GM12878 (cell line): ENCODE data around the gene ZNF860. TPM values are rescaled to one million over a fixed set of nuclear protein-coding genes. Genes with fewer than 3 reads are reported as not detected.

Source experiments
- ATAC-seq: fragments of 200-7000 bp; cut with Tn5 transposase; 3 replicates; pipeline ENCODE4 v1.9.1; 2020; ENCODE audit warnings: mild to moderate bottlenecking, moderate library complexity
- BruUV-seq: library from RNA; stranded (reverse); fragments of 400-500 nt; replicated peaks from 2 replicates; lab custom pipeline; 2021; lab: Mats Ljungman, UMichigan
- CTCF ChIA-PET: fragments of 300-600 bp; sonication (Branson Sonifier 250); formaldehyde crosslinking; extraction: SDS; loops from one replicate; lab custom pipeline; 2021; ENCODE audit warnings: inconsistent platforms; lab: Yijun Ruan, JAX
- POLR2A ChIA-PET: fragments of 350-600 bp; formaldehyde crosslinking; extraction: SDS; loops from one replicate; lab custom pipeline; 2021; ENCODE audit warnings: inconsistent platforms; lab: Charles Lee
- RAD21 ChIA-PET: fragments of 300-600 bp; sonication (Branson Sonifier 250); formaldehyde crosslinking; loops from one replicate; lab custom pipeline; 2023; ENCODE audit warnings: antibody characterized with exemption; ENCODE audit not compliant: unreplicated experiment; lab: Charles Lee
- SMC1A ChIA-PET: fragments of 300-600 bp; sonication (Branson Sonifier 250); formaldehyde crosslinking; loops from one replicate; lab custom pipeline; 2023; ENCODE audit not compliant: unreplicated experiment, uncharacterized antibody; lab: Charles Lee
- DNase-seq: peaks from one replicate; pipeline ENCODE4 v3.0.0-alpha.2; 2011; ENCODE audit warnings: low read depth, low spot score
- FAIRE-seq: peaks from 3 replicates; lab custom pipeline; 2011; peaks lifted over from hg19 to GRCh38; lab: Jason Lieb, UNC
- H2AFZ ChIP-seq: 2 replicates; pipeline ENCODE4 v1.6.0; 2011; ENCODE audit warnings: low read depth, low read length, control low read depth; ENCODE audit not compliant: control insufficient read depth
- H3K27ac ChIP-seq: 2 replicates; pipeline ENCODE4 v1.5.1; 2011; ENCODE audit warnings: control low read depth; ENCODE audit not compliant: control insufficient read depth, insufficient read depth
- H3K27me3 ChIP-seq, 2 experiments: replicated peaks in 1 of 2; 2 replicates each; pipeline versions ENCODE4 v1.6.0 to v1.6.1; 2011; ENCODE audit warnings: low read length in 1 of 2; ENCODE audit not compliant: control insufficient read depth in 2 of 2, insufficient read depth in 2 of 2
- H3K36me3 ChIP-seq, 2 experiments: 2 replicates each; pipeline ENCODE4 v1.5.1; 2011; ENCODE audit warnings: low read length in 1 of 2; ENCODE audit not compliant: control insufficient read depth in 2 of 2, insufficient read depth in 2 of 2
- H3K4me1 ChIP-seq: 2 replicates; pipeline ENCODE4 v1.6.1; 2011; ENCODE audit warnings: mild to moderate bottlenecking, low read length, moderate library complexity, mixed read lengths; ENCODE audit not compliant: control insufficient read depth, insufficient read depth
- H3K4me2 ChIP-seq: 2 replicates; pipeline ENCODE4 v1.6.0; 2011; ENCODE audit warnings: control low read depth; ENCODE audit not compliant: control insufficient read depth, insufficient read depth
- H3K4me3 ChIP-seq: fragments of 200-600 bp; sonication (generic); 2 replicates; pipeline ENCODE4 v1.5.1; 2016
- H3K79me2 ChIP-seq: 2 replicates; pipeline ENCODE4 v1.6.0; 2011; ENCODE audit warnings: low read length; ENCODE audit not compliant: control insufficient read depth, insufficient read depth
- H3K9ac ChIP-seq: 2 replicates; pipeline ENCODE4 v1.8.0; 2011; ENCODE audit warnings: low read length, control low read depth, mixed read lengths; ENCODE audit not compliant: control insufficient read depth, insufficient read depth
- H3K9me3 ChIP-seq: replicated peaks from 3 replicates; pipeline ENCODE4 v1.5.1; 2011; ENCODE audit warnings: mild to moderate bottlenecking, low read length; ENCODE audit not compliant: control insufficient read depth, insufficient read depth
- H4K20me1 ChIP-seq: 2 replicates; pipeline ENCODE4 v1.6.0; 2011; ENCODE audit not compliant: control insufficient read depth, insufficient read depth
- MTA2 ChIP-seq: fragments of 450-650 bp; IDR thresholded peaks from 2 replicates; pipeline ENCODE4 v1.6.1; 2016; ENCODE audit warnings: low read depth, mild to moderate bottlenecking, moderate library complexity
- PBX3 ChIP-seq: IDR thresholded peaks from 2 replicates; pipeline ENCODE4 v1.6.1; 2011; ENCODE audit warnings: mild to moderate bottlenecking, low read depth, low read length, moderate library complexity; ENCODE audit not compliant: insufficient replicate concordance
- PML ChIP-seq: IDR thresholded peaks from 2 replicates; pipeline ENCODE4 v1.6.1; 2012; ENCODE audit warnings: low read length, inconsistent platforms
- RAD21 ChIP-seq: IDR thresholded peaks from 2 replicates; pipeline ENCODE4 v1.6.1; 2011; ENCODE audit warnings: mild to moderate bottlenecking, low read depth, low read length, moderate library complexity; ENCODE audit not compliant: insufficient read depth
- SP1 ChIP-seq: IDR thresholded peaks from one replicate; pipeline ENCODE4 v1.6.1; 2011; ENCODE audit warnings: low read depth, low read length
- SREBF1 ChIP-seq: IDR thresholded peaks from 2 replicates; pipeline ENCODE4 v1.6.1; 2012; ENCODE audit warnings: mild to moderate bottlenecking, low read length
- ZBED1 ChIP-seq: IDR thresholded peaks from 2 replicates; pipeline ENCODE4 v1.6.1; 2016; ENCODE audit warnings: borderline replicate concordance
- ZNF24 ChIP-seq: fragments of 450-650 bp; IDR thresholded peaks from 2 replicates; pipeline ENCODE4 v1.6.1; 2017; ENCODE audit warnings: antibody characterized with exemption, mild to moderate bottlenecking
- WGBS: methylation state at CpG from one replicate; pipeline ENCODE4 v1.1.6; 2016; ENCODE audit warnings: low lambda C conversion rate; ENCODE audit not compliant: insufficient replicate concordance, insufficient coverage; ENCODE audit errors: missing lambda C conversion rate; 5-methylcytosine and 5-hydroxymethylcytosine counted together
- in situ Hi-C: fragments of 300-500 bp; cut with MboI; formaldehyde crosslinking; loops from 9 replicates; pipeline ENCODE4 v1.14.3; 2018; ENCODE audit warnings: mixed read lengths
- intact Hi-C: fragments of 100-400 bp; cut with micrococcal nuclease; formaldehyde crosslinking; loops from one replicate; pipeline ENCODE4 v1.14.2; 2022; ENCODE audit not compliant: unreplicated experiment
- polyA plus RNA-seq, 11 experiments: library from polyadenylated mRNA; depleted of rRNA in 4 of 11; unstranded in 6 of 11; stranded (reverse) in 5 of 11; fragments of >200 nt; fragmentation: Nextera tagmentation in 4 of 11; fragmentation: Illumina TruSeq in 1 of 11; extraction: Ambion mirVana in 4 of 11; extraction: Trizol in 1 of 11; gene quantifications; 1 replicate in 1 of 11; 2 replicates in 10 of 11; pipeline versions ENCODE4 v1.2.1 to v1.2.3, GENCODE V29; 2011 to 2016; ENCODE audit warnings: inconsistent platforms in 2 of 11, missing spikeins in 2 of 11, low read depth in 1 of 11
- total RNA-seq, 4 experiments: library from RNA; depleted of rRNA in 3 of 4; stranded (reverse); fragments of >200 nt in 3 of 4; fragmentation: Illumina TruSeq in 1 of 4; extraction: Trizol in 1 of 4; gene quantifications; 2 replicates each; pipeline versions ENCODE4 v1.2.1 to v1.2.3, GENCODE V29; 2013 to 2021
- TF ChIP-seq, protein P1 (sequence below): fragments of 450-650 bp; IDR thresholded peaks from 2 replicates; pipeline ENCODE4 v1.6.1; 2016; ENCODE audit warnings: mild to moderate bottlenecking, moderate library complexity, borderline replicate concordance
- TF ChIP-seq, protein P2 (sequence below): fragments of 450-650 bp; formaldehyde crosslinking; IDR thresholded peaks from 2 replicates; pipeline ENCODE4 v1.4.0; 2020; ENCODE audit warnings: mild to moderate bottlenecking, moderate library complexity
- TF ChIP-seq, protein P3 (sequence below): fragments of 450-650 bp; conservative IDR thresholded peaks from 2 replicates; pipeline ENCODE4 v1.6.1; 2017; ENCODE audit warnings: mild to moderate bottlenecking, moderate library complexity

ZNF860 gene
- total and polyA plus RNA-seq, 10 of the 15 experiments (the other 5 are each of a cell fraction or from before 2014, with no cell fraction given), result not detected

- TF ChIP-seq SP1, result no peak
These were observed 14.5 kb upstream of the ZNF860 start (continued) for GRCh38 chr3:31966978-31967591.

DNA sequence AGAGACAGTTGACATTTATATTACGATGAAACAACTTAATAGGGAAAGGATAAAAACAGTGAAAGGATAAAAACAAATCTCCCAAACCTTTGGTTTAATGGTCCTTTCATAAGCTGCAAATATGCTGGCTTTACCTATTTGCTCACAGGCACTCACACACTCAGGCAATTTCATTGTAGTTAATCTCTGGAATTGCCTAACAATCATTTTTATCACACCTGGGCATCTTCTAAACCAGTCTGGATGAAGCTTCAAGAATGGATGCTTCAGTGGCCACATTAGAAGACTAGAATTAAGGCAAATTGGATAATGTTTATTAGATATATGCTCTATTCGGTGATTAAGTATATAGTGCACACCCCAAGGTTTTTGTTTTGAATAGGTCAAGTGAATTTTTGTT, 14.0 kb upstream of the ZNF860 start:
- Histone ChIP-seq H3K36me3 (no peaks in the 10 kb centered on the region), H3K79me2 (no peaks in the 10 kb centered on the region), H3K27me3 (no peaks in the 10 kb centered on the region), H3K9ac (no peak overlapping the region), H3K4me2 (no peak overlapping the region), H3K4me1 (no peaks in the 10 kb centered on the region; the same call in 1 of the 2 replicates), H3K4me3 (no peak overlapping the region), H2AFZ (no peak overlapping the region), H3K27ac (no peak overlapping the region), H3K9me3 (no peaks in the 10 kb centered on the region; the same call in 2 of the 3 replicates), H4K20me1 (no peaks in the 10 kb centered on the region)
- no peak for DNase-seq
- in situ Hi-C loops (no loop called here), intact Hi-C loops (no loop called here)
- WGBS, result 68% methylated on average over 2 of the region's 2 CpGs
- BruUV-seq, result no TSS peak
- RAD21 ChIA-PET, result no interaction called here
- FAIRE-seq, result no peak
- no peak for ATAC-seq
- CTCF ChIA-PET, result interaction anchor here (1.0 kb wide), 1 partner anchor 11 kb away, joined by 3 read pairs; no protein-coding TSS in a partner anchor
- SMC1A ChIA-PET, result interaction anchor here (1.3 kb wide), 1 partner anchor 154 kb away, joined by 3 read pairs; no protein-coding TSS in a partner anchor
- POLR2A ChIA-PET, result no interaction called here
- TF ChIP-seq, protein P1, sequence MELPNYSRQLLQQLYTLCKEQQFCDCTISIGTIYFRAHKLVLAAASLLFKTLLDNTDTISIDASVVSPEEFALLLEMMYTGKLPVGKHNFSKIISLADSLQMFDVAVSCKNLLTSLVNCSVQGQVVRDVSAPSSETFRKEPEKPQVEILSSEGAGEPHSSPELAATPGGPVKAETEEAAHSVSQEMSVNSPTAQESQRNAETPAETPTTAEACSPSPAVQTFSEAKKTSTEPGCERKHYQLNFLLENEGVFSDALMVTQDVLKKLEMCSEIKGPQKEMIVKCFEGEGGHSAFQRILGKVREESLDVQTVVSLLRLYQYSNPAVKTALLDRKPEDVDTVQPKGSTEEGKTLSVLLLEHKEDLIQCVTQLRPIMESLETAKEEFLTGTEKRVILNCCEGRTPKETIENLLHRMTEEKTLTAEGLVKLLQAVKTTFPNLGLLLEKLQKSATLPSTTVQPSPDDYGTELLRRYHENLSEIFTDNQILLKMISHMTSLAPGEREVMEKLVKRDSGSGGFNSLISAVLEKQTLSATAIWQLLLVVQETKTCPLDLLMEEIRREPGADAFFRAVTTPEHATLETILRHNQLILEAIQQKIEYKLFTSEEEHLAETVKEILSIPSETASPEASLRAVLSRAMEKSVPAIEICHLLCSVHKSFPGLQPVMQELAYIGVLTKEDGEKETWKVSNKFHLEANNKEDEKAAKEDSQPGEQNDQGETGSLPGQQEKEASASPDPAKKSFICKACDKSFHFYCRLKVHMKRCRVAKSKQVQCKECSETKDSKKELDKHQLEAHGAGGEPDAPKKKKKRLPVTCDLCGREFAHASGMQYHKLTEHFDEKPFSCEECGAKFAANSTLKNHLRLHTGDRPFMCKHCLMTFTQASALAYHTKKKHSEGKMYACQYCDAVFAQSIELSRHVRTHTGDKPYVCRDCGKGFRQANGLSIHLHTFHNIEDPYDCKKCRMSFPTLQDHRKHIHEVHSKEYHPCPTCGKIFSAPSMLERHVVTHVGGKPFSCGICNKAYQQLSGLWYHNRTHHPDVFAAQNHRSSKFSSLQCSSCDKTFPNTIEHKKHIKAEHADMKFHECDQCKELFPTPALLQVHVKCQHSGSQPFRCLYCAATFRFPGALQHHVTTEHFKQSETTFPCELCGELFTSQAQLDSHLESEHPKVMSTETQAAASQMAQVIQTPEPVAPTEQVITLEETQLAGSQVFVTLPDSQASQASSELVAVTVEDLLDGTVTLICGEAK, result no peak
- TF ChIP-seq SREBF1 (no peak), MTA2 (no peak), PML (no peak), SP1 (no peak), ZNF24 (no peak), ZBED1 (no peak), RAD21 (no peak), PBX3 (no peak)
- TF ChIP-seq, protein P2, sequence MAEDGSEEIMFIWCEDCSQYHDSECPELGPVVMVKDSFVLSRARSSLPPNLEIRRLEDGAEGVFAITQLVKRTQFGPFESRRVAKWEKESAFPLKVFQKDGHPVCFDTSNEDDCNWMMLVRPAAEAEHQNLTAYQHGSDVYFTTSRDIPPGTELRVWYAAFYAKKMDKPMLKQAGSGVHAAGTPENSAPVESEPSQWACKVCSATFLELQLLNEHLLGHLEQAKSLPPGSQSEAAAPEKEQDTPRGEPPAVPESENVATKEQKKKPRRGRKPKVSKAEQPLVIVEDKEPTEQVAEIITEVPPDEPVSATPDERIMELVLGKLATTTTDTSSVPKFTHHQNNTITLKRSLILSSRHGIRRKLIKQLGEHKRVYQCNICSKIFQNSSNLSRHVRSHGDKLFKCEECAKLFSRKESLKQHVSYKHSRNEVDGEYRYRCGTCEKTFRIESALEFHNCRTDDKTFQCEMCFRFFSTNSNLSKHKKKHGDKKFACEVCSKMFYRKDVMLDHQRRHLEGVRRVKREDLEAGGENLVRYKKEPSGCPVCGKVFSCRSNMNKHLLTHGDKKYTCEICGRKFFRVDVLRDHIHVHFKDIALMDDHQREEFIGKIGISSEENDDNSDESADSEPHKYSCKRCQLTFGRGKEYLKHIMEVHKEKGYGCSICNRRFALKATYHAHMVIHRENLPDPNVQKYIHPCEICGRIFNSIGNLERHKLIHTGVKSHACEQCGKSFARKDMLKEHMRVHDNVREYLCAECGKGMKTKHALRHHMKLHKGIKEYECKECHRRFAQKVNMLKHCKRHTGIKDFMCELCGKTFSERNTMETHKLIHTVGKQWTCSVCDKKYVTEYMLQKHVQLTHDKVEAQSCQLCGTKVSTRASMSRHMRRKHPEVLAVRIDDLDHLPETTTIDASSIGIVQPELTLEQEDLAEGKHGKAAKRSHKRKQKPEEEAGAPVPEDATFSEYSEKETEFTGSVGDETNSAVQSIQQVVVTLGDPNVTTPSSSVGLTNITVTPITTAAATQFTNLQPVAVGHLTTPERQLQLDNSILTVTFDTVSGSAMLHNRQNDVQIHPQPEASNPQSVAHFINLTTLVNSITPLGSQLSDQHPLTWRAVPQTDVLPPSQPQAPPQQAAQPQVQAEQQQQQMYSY, result no peak
- TF ChIP-seq, protein P3, sequence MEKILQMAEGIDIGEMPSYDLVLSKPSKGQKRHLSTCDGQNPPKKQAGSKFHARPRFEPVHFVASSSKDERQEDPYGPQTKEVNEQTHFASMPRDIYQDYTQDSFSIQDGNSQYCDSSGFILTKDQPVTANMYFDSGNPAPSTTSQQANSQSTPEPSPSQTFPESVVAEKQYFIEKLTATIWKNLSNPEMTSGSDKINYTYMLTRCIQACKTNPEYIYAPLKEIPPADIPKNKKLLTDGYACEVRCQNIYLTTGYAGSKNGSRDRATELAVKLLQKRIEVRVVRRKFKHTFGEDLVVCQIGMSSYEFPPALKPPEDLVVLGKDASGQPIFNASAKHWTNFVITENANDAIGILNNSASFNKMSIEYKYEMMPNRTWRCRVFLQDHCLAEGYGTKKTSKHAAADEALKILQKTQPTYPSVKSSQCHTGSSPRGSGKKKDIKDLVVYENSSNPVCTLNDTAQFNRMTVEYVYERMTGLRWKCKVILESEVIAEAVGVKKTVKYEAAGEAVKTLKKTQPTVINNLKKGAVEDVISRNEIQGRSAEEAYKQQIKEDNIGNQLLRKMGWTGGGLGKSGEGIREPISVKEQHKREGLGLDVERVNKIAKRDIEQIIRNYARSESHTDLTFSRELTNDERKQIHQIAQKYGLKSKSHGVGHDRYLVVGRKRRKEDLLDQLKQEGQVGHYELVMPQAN, result no peak
